Esophagus squamous epithelium (tissue), 4 donors: Measurements from ENCODE around the gene LHPP.

Experiments
- CTCF ChIP-seq, 6 experiments: fragments of 450-650 bp in 4 of 6; fragments of 200-600 bp in 2 of 6; sonication (generic) in 2 of 6; IDR thresholded peaks; one replicate each; pipeline ENCODE4 v1.5.1; 2016 to 2019; ENCODE audit warnings: antibody characterized with exemption in 6 of 6, mild to moderate bottlenecking in 4 of 6, moderate library complexity in 4 of 6
- POLR2A ChIP-seq, 4 donors: fragments of 450-650 bp; IDR thresholded peaks; one replicate each; pipeline ENCODE4 v1.6.1; 2017; ENCODE audit warnings: antibody characterized with exemption in 4 of 4, mild to moderate bottlenecking in 4 of 4, moderate library complexity in 3 of 4

- no peak for TF ChIP-seq CTCF (IDR thresholded peaks at IDR 0.05)
- TF ChIP-seq POLR2A (IDR thresholded peaks at IDR 0.05): no peak
Observed at GRCh38 chr10:124557648-124558338, 96.2 kb downstream of the LHPP start.
